Measurements from ENCODE around the gene L3MBTL2.

GRCh38 chr22:41180926-41181325 is 24.2 kb upstream of the L3MBTL2 start:
- TF ChIP-seq POLR2AphosphoS5 (IDR thresholded peaks at IDR 0.05; ENCODE audit: borderline replicate concordance, low read depth, low read length), result no peak
- no peak for TF ChIP-seq EZH2 (IDR thresholded peaks at IDR 0.05)

Measured in SK-N-MC (cell line).